Right atrium auricular region (tissue), 2 donors: ENCODE data around the gene RITA1. TPM values are rescaled to one million over a fixed set of nuclear protein-coding genes. Genes with fewer than 3 reads are reported as not detected.
A peak's percentile ranks its signal among the peaks of the same experiment; 100 is the strongest.

Experiments
- DNase-seq: peaks from one replicate; pipeline ENCODE4 v3.0.0-alpha.2; 2019; ENCODE audit warnings: low spot score
- H3K27ac ChIP-seq, 2 donors: fragments of 200-600 bp; sonication (generic); 1 replicate in 1 of 2; 2 replicates in 1 of 2; pipeline ENCODE4 v1.5.1; 2016 to 2019
- H3K27me3 ChIP-seq, 2 donors: fragments of 200-600 bp; sonication (generic); one replicate each; pipeline versions ENCODE4 v1.5.1 to v1.6.0; 2017 to 2019
- H3K36me3 ChIP-seq: fragments of 200-600 bp; sonication (generic); one replicate; pipeline ENCODE4 v1.5.1; 2016
- H3K4me1 ChIP-seq, 2 donors: fragments of 200-600 bp; sonication (generic); one replicate each; pipeline versions ENCODE4 v1.5.1 to v1.6.0; 2017 to 2019
- H3K4me3 ChIP-seq, 2 donors: fragments of 200-600 bp; sonication (generic); 1 replicate in 1 of 2; 2 replicates in 1 of 2; pipeline ENCODE4 v1.5.1; 2017 to 2019; ENCODE audit warnings: mild to moderate bottlenecking in 1 of 2, moderate library complexity in 1 of 2
- H3K9me3 ChIP-seq, 2 donors: fragments of 200-600 bp; sonication (generic); one replicate each; pipeline ENCODE4 v1.5.1; 2019
- CTCF ChIP-seq, 2 donors: fragments of 200-600 bp; sonication (generic); IDR thresholded peaks; one replicate each; pipeline ENCODE4 v1.5.1; 2019; ENCODE audit warnings: antibody characterized with exemption in 2 of 2
- total RNA-seq, 2 donors: library from RNA; depleted of rRNA; stranded (reverse); fragments of >200 nt; gene quantifications; one replicate each; pipeline ENCODE4 v1.1.0, GENCODE V29; 2016

The RITA1 gene
- total RNA-seq, 2 donors from 2014 or later, result 18.2 to 25.4 TPM

GRCh38 chr12:113216027-113216426 is 30.5 kb downstream of the RITA1 start:
- Histone ChIP-seq H3K4me3 (no peak overlapping the region), H3K36me3 (no peaks in the 10 kb centered on the region), H3K4me1 (peaks cover 0 to 24% of the 10 kb centered on the region in 2 donors), H3K27me3 (no peaks in the 10 kb centered on the region), H3K27ac (no peak overlapping the region), H3K9me3 (no peaks in the 10 kb centered on the region)
- no peak for TF ChIP-seq CTCF (IDR thresholded peaks at IDR 0.05)
- no peak for DNase-seq

GRCh38 chr12:113220593-113221180 is 35.2 kb downstream of the RITA1 start:
- no peaks in the 10 kb centered on the region for H3K9me3 ChIP-seq
- no peaks in the 10 kb centered on the region for H3K36me3 ChIP-seq
- H3K27ac ChIP-seq, result peak overlapping the region; percentile 34 to 44
- H3K27me3 ChIP-seq, result no peaks in the 10 kb centered on the region
- H3K4me1 ChIP-seq, result peaks cover 0 to 50% of the 10 kb centered on the region in 2 donors
- DNase-seq, result no peak
- peak overlapping the region; percentile 50 to 67 for H3K4me3 ChIP-seq
- no peak for TF ChIP-seq CTCF (IDR thresholded peaks at IDR 0.05)

- no peaks in the 10 kb centered on the region for H3K27me3 ChIP-seq
- peak within 1 kb of the TSS; percentile 90 to 91 for H3K27ac ChIP-seq
- no peaks in the 10 kb centered on the region for H3K36me3 ChIP-seq
- peak within 1 kb of the TSS; percentile 79 to 84 for H3K4me3 ChIP-seq
- H3K4me1 ChIP-seq, result peaks cover 0 to 44% of the 10 kb centered on the region in 2 donors
- H3K9me3 ChIP-seq, result no peaks in the 10 kb centered on the region
- TF ChIP-seq CTCF (IDR thresholded peaks at IDR 0.05), result no peak
- DNase-seq, result peak; percentile 100
Observed at GRCh38 chr12:113221181-113221996, 35.9 kb downstream of the RITA1 start, which contains the start of gene TPCN1. TSS of gene TPCN1 (plus strand) at chr12:113221464. CDS start at chr12:113226853, 5,389 bp downstream.

- TF ChIP-seq CTCF (IDR thresholded peaks at IDR 0.05), result no peak
- peak overlapping the region; percentile 90 to 91 for H3K27ac ChIP-seq
- H3K4me1 ChIP-seq, result peaks cover 0 to 47% of the 10 kb centered on the region in 2 donors
- peak overlapping the region; percentile 79 to 84 for H3K4me3 ChIP-seq
- H3K27me3 ChIP-seq, result no peaks in the 10 kb centered on the region
- no peaks in the 10 kb centered on the region for H3K36me3 ChIP-seq
- DNase-seq, result no peak
- no peaks in the 10 kb centered on the region for H3K9me3 ChIP-seq
Observed at GRCh38 chr12:113221997-113222729, 36.6 kb downstream of the RITA1 start.

- peak overlapping the region in 1 of 2 donors; percentile 79 for H3K4me3 ChIP-seq
- peak; percentile 83 for DNase-seq
- H3K27ac ChIP-seq, result peak overlapping the region; percentile 90 to 91
- peaks cover 0 to 55% of the 10 kb centered on the region in 2 donors for H3K4me1 ChIP-seq
- no peak for TF ChIP-seq CTCF (IDR thresholded peaks at IDR 0.05)
- no peaks in the 10 kb centered on the region for H3K27me3 ChIP-seq
- peaks cover 2% of the 10 kb centered on the region for H3K36me3 ChIP-seq
- H3K9me3 ChIP-seq, result no peaks in the 10 kb centered on the region
Observed at GRCh38 chr12:113222730-113223531, 37.4 kb downstream of the RITA1 start.
